Activated B cell treated with CpG ODN at 0.5 μM for 24 hours (primary cell): ENCODE data around the gene BICRA. TPM values are rescaled to one million over a fixed set of nuclear protein-coding genes. Genes with fewer than 3 reads are reported as not detected.

ENCODE experiments used
- ATAC-seq: fragments of 200-7000 bp; cut with Tn5 transposase; one replicate; pipeline ENCODE4 v1.10.0; 2021; ENCODE audit warnings: low read depth, mild to moderate bottlenecking, moderate library complexity
- CTCF ChIA-PET: fragments of 350-600 bp; sonication (Branson Sonifier 250); formaldehyde crosslinking; loops from one replicate; lab custom pipeline; 2021; ENCODE audit warnings: antibody characterized with exemption; lab: Charles Lee
- POLR2A ChIA-PET: fragments of 350-600 bp; sonication (Branson Sonifier 250); formaldehyde crosslinking; loops from one replicate; lab custom pipeline; 2021; ENCODE audit warnings: antibody characterized with exemption; lab: Charles Lee
- DNase-seq: peaks from one replicate; pipeline ENCODE4 v3.0.0; 2022
- H3K27ac Mint-ChIP-seq: one replicate; pipeline ENCODE4 v1.8.0; 2020; ENCODE audit warnings: mixed read lengths
- H3K27me3 Mint-ChIP-seq: one replicate; pipeline ENCODE4 v1.8.0; 2021; ENCODE audit warnings: mixed read lengths
- H3K36me3 Mint-ChIP-seq: one replicate; pipeline ENCODE4 v1.8.0; 2021; ENCODE audit warnings: low read depth, mixed read lengths
- H3K4me1 Mint-ChIP-seq: one replicate; pipeline ENCODE4 v1.8.0; 2021; ENCODE audit warnings: mixed read lengths
- H3K4me3 Mint-ChIP-seq: one replicate; pipeline ENCODE4 v1.8.0; 2020; ENCODE audit warnings: mild to moderate bottlenecking, mixed read lengths
- H3K9me3 Mint-ChIP-seq: one replicate; pipeline ENCODE4 v1.8.0; 2020; ENCODE audit warnings: mixed read lengths
- CTCF ChIP-seq: fragments of 200-600 bp; IDR thresholded peaks from one replicate; pipeline ENCODE4 v1.8.0; 2022; ENCODE audit warnings: antibody characterized with exemption, mild to moderate bottlenecking
- intact Hi-C: fragments of 100-400 bp; cut with micrococcal nuclease; formaldehyde crosslinking; loops from one replicate; pipeline ENCODE4 v1.15.1; 2024
- total RNA-seq: library from RNA; stranded (reverse); gene quantifications from 2 replicates; pipeline ENCODE4 v1.2.3, GENCODE V29; 2022

Gene BICRA
- total RNA-seq, 1 donor from 2014 or later = 16.0 TPM

DNA sequence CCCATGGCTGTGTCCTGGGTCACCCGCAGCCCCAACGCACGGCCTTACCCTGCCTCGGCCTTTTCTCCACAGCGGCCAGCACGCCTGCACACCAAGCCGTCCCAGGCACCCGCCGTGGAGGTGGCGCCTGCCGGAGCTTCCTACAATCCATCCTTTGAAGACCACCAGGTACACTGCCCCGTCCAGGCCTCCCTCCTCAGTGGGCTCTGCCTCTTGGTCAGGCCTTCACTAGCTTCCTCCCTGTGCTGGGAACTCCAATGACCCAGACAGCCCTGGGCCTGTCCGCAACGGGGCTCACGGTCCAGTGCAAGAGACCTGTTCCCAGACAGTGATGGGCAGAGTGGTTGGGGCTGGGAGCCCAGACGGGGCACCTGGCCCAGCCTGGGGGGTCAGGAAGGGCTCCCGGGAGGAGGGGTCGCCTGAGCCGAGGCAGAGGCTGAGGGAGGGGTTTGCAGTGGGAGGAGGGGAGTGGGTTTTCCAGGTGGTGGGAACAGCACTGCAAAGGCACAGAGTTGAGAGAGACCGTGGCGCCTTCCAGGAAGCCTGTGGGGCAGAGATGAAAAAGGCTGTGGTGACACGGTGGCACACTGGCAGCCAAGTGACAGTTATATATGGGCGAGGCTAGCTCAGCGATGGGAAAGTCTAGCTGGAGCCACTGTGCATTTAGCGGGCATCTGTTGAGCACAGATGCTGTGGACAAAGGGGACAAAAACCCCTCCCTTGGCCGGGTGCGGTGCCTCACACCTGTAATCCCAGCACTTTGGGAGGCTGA is 143.7 kb downstream of the BICRA start:
- intact Hi-C loops = no loop called here
- no peak for TF ChIP-seq CTCF
- ATAC-seq = no peak
- no peaks in the 10 kb centered on the region for H3K27me3 Mint-ChIP-seq
- peaks cover 86% of the 10 kb centered on the region for H3K36me3 Mint-ChIP-seq
- peaks cover 15% of the 10 kb centered on the region for H3K4me1 Mint-ChIP-seq
- no peaks in the 10 kb centered on the region for H3K9me3 Mint-ChIP-seq
- no peak for DNase-seq
- no peak overlapping the region for H3K4me3 Mint-ChIP-seq
- H3K27ac Mint-ChIP-seq = no peak overlapping the region
- POLR2A ChIA-PET = interaction anchor here (1.4 kb wide), 1 partner anchor 9 kb away, joined by 3 read pairs; no protein-coding TSS in a partner anchor
- CTCF ChIA-PET = no interaction called here

Other genes starting within 250 kb of the BICRA start
- not detected in 2 replicates for gene MEIS3, start 189.6 kb upstream of the BICRA start, total RNA-seq
- not detected in 2 replicates for gene SLC8A2, start 137.2 kb upstream of the BICRA start, total RNA-seq
- gene KPTN, start 124.9 kb upstream of the BICRA start, total RNA-seq = 8.0 and 8.7 TPM in 2 replicates
- 56.8 and 70.6 TPM in 2 replicates for gene NAPA, start 94.1 kb upstream of the BICRA start, total RNA-seq
- gene ZNF541, start 36.0 kb upstream of the BICRA start, total RNA-seq = not detected in 2 replicates
- not detected in 2 replicates for gene EHD2, start 104.3 kb downstream of the BICRA start, total RNA-seq
- gene NOP53, start 136.4 kb downstream of the BICRA start, total RNA-seq = 695 and 783 TPM in 2 replicates
- 24.8 and 27.6 TPM in 2 replicates for gene SELENOW, start 169.6 kb downstream of the BICRA start, total RNA-seq
- gene TPRX1, start 195.4 kb downstream of the BICRA start, total RNA-seq = not detected in 2 replicates
- gene CRX, start 212.8 kb downstream of the BICRA start, total RNA-seq = not detected in 2 replicates